WTC11 (cell line): ENCODE results near the gene TOP2B. TPM values are rescaled to one million over a fixed set of nuclear protein-coding genes. Genes with fewer than 3 reads are reported as not detected.

ENCODE experiments used
- ATAC-seq: fragments of 200-7000 bp; cut with Tn5 transposase; 2 replicates; pipeline ENCODE4 v1.10.0; 2021; ENCODE audit warnings: mild to moderate bottlenecking, moderate library complexity
- CTCF ChIA-PET: fragments of 300-600 bp; sonication (Branson Sonifier 250); formaldehyde crosslinking; loops from one replicate; lab custom pipeline; 2021; ENCODE audit warnings: antibody characterized with exemption; lab: Charles Lee
- POLR2A ChIA-PET: fragments of 350-600 bp; sonication (Branson Sonifier 250); formaldehyde crosslinking; loops from one replicate; lab custom pipeline; 2021; ENCODE audit warnings: antibody characterized with exemption; lab: Charles Lee
- DNase-seq: peaks from one replicate; pipeline ENCODE4 v3.0.0; 2021; ENCODE audit warnings: low spot score
- H3K27ac Mint-ChIP-seq: 2 replicates; pipeline ENCODE4 v1.8.0; 2021; ENCODE audit warnings: mixed read lengths
- H3K27me3 Mint-ChIP-seq: 2 replicates; pipeline ENCODE4 v1.8.0; 2021; ENCODE audit warnings: low read depth, mild to moderate bottlenecking, moderate library complexity, mixed read lengths
- H3K36me3 Mint-ChIP-seq: 2 replicates; pipeline ENCODE4 v1.8.0; 2021; ENCODE audit warnings: mixed read lengths
- H3K4me1 Mint-ChIP-seq: 2 replicates; pipeline ENCODE4 v1.8.0; 2022; ENCODE audit warnings: mixed read lengths
- H3K4me3 Mint-ChIP-seq: 2 replicates; pipeline ENCODE4 v1.8.0; 2021; ENCODE audit warnings: mild to moderate bottlenecking, moderate library complexity, mixed read lengths
- H3K9me3 Mint-ChIP-seq: 2 replicates; pipeline ENCODE4 v1.8.0; 2021; ENCODE audit warnings: mixed read lengths
- AFF4 ChIP-seq: sonication (generic); formaldehyde crosslinking; IDR thresholded peaks from 2 replicates; pipeline ENCODE4 v1.8.1; 2023; ENCODE audit warnings: mild to moderate bottlenecking, missing genetic modification reagents, borderline replicate concordance
- ATF3 ChIP-seq: sonication (generic); formaldehyde crosslinking; conservative IDR thresholded peaks from 2 replicates; pipeline ENCODE4 v1.8.1; 2022; ENCODE audit warnings: mild to moderate bottlenecking, missing genetic modification reagents
- CDX4 ChIP-seq: fragments of 250-450 bp; sonication (Bioruptor Pico); IDR thresholded peaks from 2 replicates; pipeline ENCODE4 v1.9.0; 2021; ENCODE audit warnings: moderate library complexity, mild to moderate bottlenecking, inconsistent platforms, borderline replicate concordance
- CTCF ChIP-seq: fragments of 200-600 bp; IDR thresholded peaks from 2 replicates; pipeline ENCODE4 v1.8.0; 2022; ENCODE audit warnings: antibody characterized with exemption
- FOXP4 ChIP-seq: sonication (generic); formaldehyde crosslinking; IDR thresholded peaks from 2 replicates; pipeline ENCODE4 v1.8.0; 2022; ENCODE audit warnings: mild to moderate bottlenecking, missing genetic modification reagents
- GRHL2 ChIP-seq: fragments of 250-450 bp; sonication (Bioruptor Pico); IDR thresholded peaks from 2 replicates; pipeline ENCODE4 v1.8.0; 2022; ENCODE audit warnings: mild to moderate bottlenecking, moderate library complexity; ENCODE audit not compliant: insufficient replicate concordance, severe bottlenecking
- GTF2I ChIP-seq: fragments of 250-450 bp; sonication (Bioruptor Pico); conservative IDR thresholded peaks from 2 replicates; pipeline ENCODE4 v1.4.0; 2021; ENCODE audit warnings: mild to moderate bottlenecking
- IRF1 ChIP-seq: sonication (generic); formaldehyde crosslinking; IDR thresholded peaks from 2 replicates; pipeline ENCODE4 v1.8.0; 2023; ENCODE audit warnings: missing genetic modification reagents
- NFE2L1 ChIP-seq: sonication (generic); formaldehyde crosslinking; IDR thresholded peaks from 2 replicates; pipeline ENCODE4 v1.8.1; 2023; ENCODE audit warnings: missing genetic modification reagents
- SMAD4 ChIP-seq: sonication (generic); formaldehyde crosslinking; IDR thresholded peaks from 2 replicates; pipeline ENCODE4 v1.8.0; 2022; ENCODE audit warnings: mild to moderate bottlenecking, missing genetic modification reagents
- USF1 ChIP-seq: sonication (generic); formaldehyde crosslinking; IDR thresholded peaks from 2 replicates; pipeline ENCODE4 v1.8.0; 2022; ENCODE audit warnings: mild to moderate bottlenecking, missing genetic modification reagents
- ZNF219 ChIP-seq: sonication (generic); formaldehyde crosslinking; IDR thresholded peaks from 2 replicates; pipeline ENCODE4 v1.8.0; 2023; ENCODE audit warnings: missing genetic modification reagents, mild to moderate bottlenecking, borderline replicate concordance
- ZNF416 ChIP-seq: fragments of 250-450 bp; sonication (Bioruptor Pico); IDR thresholded peaks from 2 replicates; pipeline ENCODE4 v1.9.0; 2021; ENCODE audit warnings: mild to moderate bottlenecking, inconsistent platforms
- ZNF423 ChIP-seq: fragments of 250-450 bp; sonication (Bioruptor Pico); IDR thresholded peaks from 2 replicates; pipeline ENCODE4 v2.1.2; 2022; ENCODE audit warnings: mild to moderate bottlenecking, moderate library complexity
- ZNF532 ChIP-seq: fragments of 250-450 bp; sonication (Bioruptor Pico); IDR thresholded peaks from 2 replicates; pipeline ENCODE4 v1.9.0; 2021; ENCODE audit warnings: mild to moderate bottlenecking, borderline replicate concordance
- ZSCAN18 ChIP-seq: fragments of 250-450 bp; sonication (Bioruptor Pico); IDR thresholded peaks from 2 replicates; pipeline ENCODE4 v2.1.2; 2022; ENCODE audit warnings: mild to moderate bottlenecking, moderate library complexity
- total RNA-seq: library from RNA; stranded (reverse); gene quantifications from 3 replicates; pipeline ENCODE4 v1.2.3, GENCODE V29; 2021

TOP2B gene
- total RNA-seq, 1 experiment from 2014 or later: 151 TPM

- TF ChIP-seq CDX4 (CRISPR knock-in tag) (no peak), ATF3 (CRISPR knock-in tag) (no peak), GTF2I (CRISPR knock-in tag) (0 out of 2 replicates have a peak, but pooled peaks have one; percentile 12), NFE2L1 (no peak)
- DNase-seq: no peak
- H3K9me3 Mint-ChIP-seq: no peaks in the 10 kb centered on the region
- POLR2A ChIA-PET: no interaction called here
- H3K36me3 Mint-ChIP-seq: no peaks in the 10 kb centered on the region
- H3K4me3 Mint-ChIP-seq: no peak overlapping the region
- no peak for ATAC-seq
- H3K27me3 Mint-ChIP-seq: no peaks in the 10 kb centered on the region; the same call in 1 of the 2 replicates
- no peak overlapping the region for H3K27ac Mint-ChIP-seq
- no peaks in the 10 kb centered on the region for H3K4me1 Mint-ChIP-seq
- CTCF ChIA-PET: no interaction called here
These were observed 28.5 kb upstream of the TOP2B start for GRCh38 chr3:25693238-25693637.

GRCh38 chr3:25692341-25692740 lies 27.6 kb upstream of the TOP2B start:
- Mint-ChIP-seq H3K36me3 (no peaks in the 10 kb centered on the region), H3K27ac (no peak overlapping the region), H3K9me3 (no peaks in the 10 kb centered on the region), H3K4me3 (no peak overlapping the region), H3K27me3 (no peaks in the 10 kb centered on the region; the same call in 1 of the 2 replicates), H3K4me1 (peaks cover 3% of the 10 kb centered on the region)
- POLR2A ChIA-PET: no interaction called here
- no peak for ATAC-seq
- CTCF ChIA-PET: no interaction called here
- no peak for DNase-seq
- TF ChIP-seq SMAD4 (CRISPR knock-in tag) (no peak), FOXP4 (CRISPR knock-in tag) (no peak), ZNF219 (CRISPR knock-in tag) (no peak), CTCF (no peak), ZNF532 (CRISPR knock-in tag) (no peak), USF1 (CRISPR knock-in tag) (no peak), GRHL2 (no peak), IRF1 (CRISPR knock-in tag) (no peak), ZNF416 (CRISPR knock-in tag) (no peak), AFF4 (no peak), ZSCAN18 (CRISPR knock-in tag) (no peak), ZNF423 (CRISPR knock-in tag) (no peak)
